GM18867 (cell line): ENCODE data around the gene RPS8.
"Not testable (repeated sequence)": the region's sequence is repeated elsewhere in the genome, so short reads cannot be mapped to it uniquely, and the experiment has no call there.

Experiments
- ATAC-seq: cut with Tn5 transposase; IDR thresholded peaks from one replicate; pipeline ENCODE4 v1.9.1; 2021; ENCODE audit warnings: mild to moderate bottlenecking, moderate library complexity; ENCODE audit not compliant: unreplicated experiment

The RPS8 gene

GRCh38 chr1:44780583-44781121 lies 5.3 kb downstream of the RPS8 start:
- no peak for ATAC-seq

- no peak for ATAC-seq
Observed at GRCh38 chr1:44783697-44784093, 8.4 kb downstream of the RPS8 start.

GRCh38 chr1:44784094-44785028 lies 9.0 kb downstream of the RPS8 start:
- ATAC-seq: no peak

- no peak for ATAC-seq
Observed at GRCh38 chr1:44785029-44785380, 9.7 kb downstream of the RPS8 start.

GRCh38 chr1:44785501-44786137 lies 10.3 kb downstream of the RPS8 start:
- no peak for ATAC-seq

GRCh38 chr1:44786138-44786840 lies 10.9 kb downstream of the RPS8 start:
- ATAC-seq: peak; percentile 50

- no peak for ATAC-seq
Observed at GRCh38 chr1:44786841-44787426, 11.6 kb downstream of the RPS8 start.

- no peak for ATAC-seq
Observed at GRCh38 chr1:44787506-44787905, 12.2 kb downstream of the RPS8 start.

- ATAC-seq: no peak
Observed at GRCh38 chr1:44788120-44788860, 12.9 kb downstream of the RPS8 start, which contains the start of gene BEST4. BEST4 (minus strand) TSS chr1:44788170; CDS start chr1:44787705, 465 bp downstream.

- ATAC-seq: no peak
Observed at GRCh38 chr1:44790968-44791801, 15.8 kb downstream of the RPS8 start.

- ATAC-seq: no peak
Observed at GRCh38 chr1:44792736-44793502, 17.6 kb downstream of the RPS8 start.

GRCh38 chr1:44797886-44798285 lies 22.5 kb downstream of the RPS8 start:
- ATAC-seq: not testable (repeated sequence)

GRCh38 chr1:44798481-44799365 lies 23.4 kb downstream of the RPS8 start:
- no peak for ATAC-seq

- peak; percentile 84 for ATAC-seq
Observed at GRCh38 chr1:44799770-44800584, 24.6 kb downstream of the RPS8 start, which contains the start of gene PLK3. PLK3 (plus strand) TSS chr1:44800377; CDS start chr1:44800464, 87 bp downstream.

GRCh38 chr1:44801491-44802305 lies 26.4 kb downstream of the RPS8 start:
- no peak for ATAC-seq
